ENCODE measurements around the gene CPLANE1. TPM values are rescaled to one million over a fixed set of nuclear protein-coding genes. Genes with fewer than 3 reads are reported as not detected.

The CPLANE1 gene
- total RNA-seq, 6 experiments from 2014 or later, result 3.3 to 6.7 (median 4.7) TPM

DNA sequence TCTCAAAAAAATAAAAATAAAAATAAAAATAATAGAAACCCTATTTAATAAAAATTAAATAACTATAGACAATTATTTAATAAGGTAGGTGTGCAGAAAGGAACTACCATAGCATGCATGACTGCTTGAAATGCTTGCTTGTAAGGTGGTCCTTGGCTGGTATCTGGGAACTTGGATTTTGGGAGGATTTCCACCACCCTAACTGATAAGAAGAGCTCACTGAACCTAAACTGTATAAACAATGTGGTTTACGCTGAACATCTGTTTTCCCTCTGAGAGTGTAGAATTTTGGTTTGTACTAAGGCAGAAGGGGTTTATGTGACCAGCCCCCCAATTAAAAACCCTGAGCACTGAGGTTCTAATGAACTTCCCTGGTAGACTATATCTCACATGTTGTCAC lies 31.2 kb downstream of the CPLANE1 start:
- intact Hi-C loops (cut with DNase I), result no loop called here
- ATAC-seq (no peak), DNase-seq (no peak)
- no peaks in the 10 kb centered on the region for H3K4me1 ChIP-seq
- H3K27me3 ChIP-seq, result no peaks in the 10 kb centered on the region
- no peak for TF ChIP-seq POLR2A (IDR thresholded peaks at IDR 0.05)
- TF ChIP-seq, protein P1, sequence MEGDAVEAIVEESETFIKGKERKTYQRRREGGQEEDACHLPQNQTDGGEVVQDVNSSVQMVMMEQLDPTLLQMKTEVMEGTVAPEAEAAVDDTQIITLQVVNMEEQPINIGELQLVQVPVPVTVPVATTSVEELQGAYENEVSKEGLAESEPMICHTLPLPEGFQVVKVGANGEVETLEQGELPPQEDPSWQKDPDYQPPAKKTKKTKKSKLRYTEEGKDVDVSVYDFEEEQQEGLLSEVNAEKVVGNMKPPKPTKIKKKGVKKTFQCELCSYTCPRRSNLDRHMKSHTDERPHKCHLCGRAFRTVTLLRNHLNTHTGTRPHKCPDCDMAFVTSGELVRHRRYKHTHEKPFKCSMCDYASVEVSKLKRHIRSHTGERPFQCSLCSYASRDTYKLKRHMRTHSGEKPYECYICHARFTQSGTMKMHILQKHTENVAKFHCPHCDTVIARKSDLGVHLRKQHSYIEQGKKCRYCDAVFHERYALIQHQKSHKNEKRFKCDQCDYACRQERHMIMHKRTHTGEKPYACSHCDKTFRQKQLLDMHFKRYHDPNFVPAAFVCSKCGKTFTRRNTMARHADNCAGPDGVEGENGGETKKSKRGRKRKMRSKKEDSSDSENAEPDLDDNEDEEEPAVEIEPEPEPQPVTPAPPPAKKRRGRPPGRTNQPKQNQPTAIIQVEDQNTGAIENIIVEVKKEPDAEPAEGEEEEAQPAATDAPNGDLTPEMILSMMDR (IDR thresholded peaks at IDR 0.05), result no peak
- H3K27ac ChIP-seq, result no peak overlapping the region
- H3K4me3 ChIP-seq, result no peak overlapping the region
- WGBS (ENCODE audit: insufficient coverage, low coverage, low lambda C conversion rate, missing lambda C conversion rate), result 83% methylated on average over 1 of the region's 1 CpG
- H3K36me3 ChIP-seq, result peaks cover 0 to 26% (median 0%) of the 10 kb centered on the region in 4 donors
- H3K9me3 ChIP-seq, result no peaks in the 10 kb centered on the region

DNA sequence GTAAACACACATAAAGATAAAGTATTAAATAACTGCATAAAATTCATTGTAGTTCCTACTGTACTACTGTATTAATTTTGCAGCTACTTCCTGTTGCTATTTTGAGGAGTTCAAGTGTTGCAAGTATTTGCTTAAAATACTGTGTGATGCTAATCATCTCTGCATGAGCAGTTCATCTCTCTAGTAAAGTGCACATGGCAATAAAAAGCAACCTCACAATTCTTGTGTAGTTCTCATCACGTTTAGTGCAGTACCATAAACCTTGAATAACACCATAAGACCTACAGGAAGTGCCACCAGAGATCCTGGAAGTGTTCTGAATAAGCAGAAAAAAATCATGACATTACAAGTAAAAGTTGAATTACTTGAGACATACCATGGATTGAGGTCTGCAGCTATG lies 34.6 kb downstream of the CPLANE1 start:
- H3K4me3 ChIP-seq, result no peak overlapping the region
- H3K27ac ChIP-seq, result no peak overlapping the region
- 32% methylated on average over 1 of the region's 1 CpG for WGBS (ENCODE audit: insufficient coverage, low coverage, low lambda C conversion rate, missing lambda C conversion rate)
- H3K4me1 ChIP-seq, result no peaks in the 10 kb centered on the region
- H3K9me3 ChIP-seq, result no peaks in the 10 kb centered on the region
- no peak for DNase-seq
- intact Hi-C loops (cut with DNase I), result no loop called here
- H3K36me3 ChIP-seq, result peaks cover 0 to 17% (median 0%) of the 10 kb centered on the region in 4 donors
- TF ChIP-seq, protein P1 (IDR thresholded peaks at IDR 0.05), result no peak
- no peak for TF ChIP-seq POLR2A (IDR thresholded peaks at IDR 0.05)
- no peaks in the 10 kb centered on the region for H3K27me3 ChIP-seq
- no peak for ATAC-seq

DNA sequence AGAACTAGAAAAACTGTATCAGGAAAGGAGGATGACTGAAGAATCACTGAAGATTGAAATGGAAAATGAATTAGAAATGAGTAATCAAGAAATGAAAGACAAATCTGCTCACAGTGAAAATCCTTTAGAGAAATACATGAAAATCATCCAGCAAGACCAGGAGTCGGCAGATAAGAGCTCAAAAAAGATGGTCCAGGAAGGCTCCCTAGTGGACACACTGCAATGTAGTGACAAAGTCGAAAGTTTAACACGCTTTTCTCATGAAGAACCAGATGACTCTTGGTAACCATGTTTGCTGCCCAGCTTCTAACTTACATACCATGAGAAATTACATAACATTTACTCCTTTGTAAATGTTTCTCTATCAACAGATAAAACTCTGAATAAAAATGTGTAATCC lies 37.1 kb downstream of the CPLANE1 start:
- 100% methylated on average over 3 of the region's 3 CpGs for WGBS (ENCODE audit: insufficient coverage, low coverage, low lambda C conversion rate, missing lambda C conversion rate)
- intact Hi-C loops (cut with DNase I), result no loop called here
- TF ChIP-seq POLR2A (IDR thresholded peaks at IDR 0.05), result no peak
- TF ChIP-seq, protein P1 (IDR thresholded peaks at IDR 0.05), result no peak
- peaks cover 0 to 17% (median 0%) of the 10 kb centered on the region in 4 donors for H3K36me3 ChIP-seq
- no peak for DNase-seq
- no peaks in the 10 kb centered on the region for H3K4me1 ChIP-seq
- no peak for ATAC-seq
- H3K27me3 ChIP-seq, result no peaks in the 10 kb centered on the region
- no peaks in the 10 kb centered on the region for H3K9me3 ChIP-seq
- no peak overlapping the region for H3K27ac ChIP-seq
- no peak overlapping the region for H3K4me3 ChIP-seq

DNA sequence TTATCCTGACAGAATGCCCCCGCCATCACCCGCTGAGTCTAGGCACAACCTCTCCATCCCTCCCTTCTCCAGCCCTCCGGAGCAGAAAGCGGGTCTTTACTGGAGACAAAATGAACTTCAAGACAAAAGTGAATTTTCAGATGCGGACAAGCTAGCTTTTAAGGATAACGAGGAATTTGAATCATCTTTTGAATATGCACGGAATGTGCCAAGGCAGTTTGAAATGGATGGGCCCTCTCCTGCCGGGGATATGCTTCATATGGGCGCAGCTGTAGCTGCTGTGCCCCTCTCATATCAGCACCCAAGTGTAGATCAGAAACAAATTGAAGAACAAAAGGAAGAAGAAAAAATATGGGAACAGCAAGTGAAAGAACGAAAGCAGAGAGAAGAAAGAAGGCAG lies 37.5 kb downstream of the CPLANE1 start:
- H3K27ac ChIP-seq, result no peak overlapping the region
- TF ChIP-seq, protein P1 (IDR thresholded peaks at IDR 0.05), result no peak
- TF ChIP-seq POLR2A (IDR thresholded peaks at IDR 0.05), result no peak
- intact Hi-C loops (cut with DNase I), result no loop called here
- H3K4me1 ChIP-seq, result no peaks in the 10 kb centered on the region
- ATAC-seq, result no peak
- H3K36me3 ChIP-seq, result peaks cover 0 to 17% (median 0%) of the 10 kb centered on the region in 4 donors
- no peak for DNase-seq
- H3K9me3 ChIP-seq, result no peaks in the 10 kb centered on the region
- H3K4me3 ChIP-seq, result no peak overlapping the region
- no peaks in the 10 kb centered on the region for H3K27me3 ChIP-seq
- WGBS (ENCODE audit: insufficient coverage, low coverage, low lambda C conversion rate, missing lambda C conversion rate), result 95% methylated on average over 8 of the region's 10 CpGs
